Esophagus muscularis mucosa (tissue), 4 donors: ENCODE data around the gene OPTC. TPM values are rescaled to one million over a fixed set of nuclear protein-coding genes. Genes with fewer than 3 reads are reported as not detected.
A peak's percentile ranks its signal among the peaks of the same experiment; 100 is the strongest.

Experiments used
- DNase-seq: peaks from one replicate; pipeline ENCODE4 v3.0.0-alpha.2; 2017; ENCODE audit errors: extremely low spot score
- H3K27ac ChIP-seq, 4 donors: fragments of 200-600 bp; sonication (generic); replicated peaks in 1 of 4; 1 replicate in 3 of 4; 2 replicates in 1 of 4; pipeline ENCODE4 v1.5.1; 2016 to 2019; ENCODE audit warnings: mild to moderate bottlenecking in 1 of 4
- H3K27me3 ChIP-seq, 4 donors: fragments of 200-600 bp; sonication (generic); one replicate each; pipeline versions ENCODE4 v1.5.1 to v1.6.0; 2016 to 2019
- H3K36me3 ChIP-seq, 4 donors: fragments of 200-600 bp; sonication (generic); one replicate each; pipeline ENCODE4 v1.5.1; 2016 to 2019
- H3K4me1 ChIP-seq, 4 donors: fragments of 200-600 bp; sonication (generic); one replicate each; pipeline ENCODE4 v1.5.1; 2016 to 2019
- H3K4me3 ChIP-seq, 4 donors: fragments of 200-600 bp; sonication (generic); 1 replicate in 2 of 4; 2 replicates in 2 of 4; pipeline ENCODE4 v1.5.1; 2016 to 2019; ENCODE audit warnings: mild to moderate bottlenecking in 4 of 4, moderate library complexity in 1 of 4
- H3K9me3 ChIP-seq, 4 donors: fragments of 200-600 bp; sonication (generic); 1 replicate in 3 of 4; 2 replicates in 1 of 4; pipeline ENCODE4 v1.5.1; 2016 to 2019
- CTCF ChIP-seq, 3 experiments: fragments of 200-600 bp in 2 of 3; fragments of 450-650 bp in 1 of 3; sonication (generic) in 2 of 3; IDR thresholded peaks; one replicate each; pipeline ENCODE4 v1.5.1; 2017 to 2019; ENCODE audit warnings: antibody characterized with exemption in 3 of 3, mild to moderate bottlenecking in 2 of 3, moderate library complexity in 1 of 3
- EP300 ChIP-seq: sonication (generic); formaldehyde crosslinking; IDR thresholded peaks from one replicate; pipeline ENCODE4 v1.6.1; 2017; ENCODE audit warnings: antibody characterized with exemption
- POLR2A ChIP-seq: fragments of 450-650 bp; IDR thresholded peaks from one replicate; pipeline ENCODE4 v1.6.1; 2017; ENCODE audit warnings: antibody characterized with exemption, moderate library complexity, mild to moderate bottlenecking, low read depth
- POLR2AphosphoS5 ChIP-seq, 2 donors: sonication (generic); formaldehyde crosslinking; IDR thresholded peaks; one replicate each; pipeline ENCODE4 v1.6.1; 2017; ENCODE audit warnings: antibody characterized with exemption in 2 of 2
- WGBS: methylation state at CpG from one replicate; pipeline ENCODE4 v1.1.5; 2018; 5-methylcytosine and 5-hydroxymethylcytosine counted together
- intact Hi-C: fragments of 100-400 bp; cut with DNase I; formaldehyde crosslinking; loops from one replicate; pipeline ENCODE4 v1.15.1; 2023
- total RNA-seq, 4 donors: library from RNA; depleted of rRNA; stranded (reverse); fragments of >200 nt; gene quantifications; one replicate each; pipeline versions ENCODE4 v1.1.0 to v1.2.1, GENCODE V29; 2016

Gene OPTC
- total RNA-seq, 4 donors from 2014 or later: not detected

DNA sequence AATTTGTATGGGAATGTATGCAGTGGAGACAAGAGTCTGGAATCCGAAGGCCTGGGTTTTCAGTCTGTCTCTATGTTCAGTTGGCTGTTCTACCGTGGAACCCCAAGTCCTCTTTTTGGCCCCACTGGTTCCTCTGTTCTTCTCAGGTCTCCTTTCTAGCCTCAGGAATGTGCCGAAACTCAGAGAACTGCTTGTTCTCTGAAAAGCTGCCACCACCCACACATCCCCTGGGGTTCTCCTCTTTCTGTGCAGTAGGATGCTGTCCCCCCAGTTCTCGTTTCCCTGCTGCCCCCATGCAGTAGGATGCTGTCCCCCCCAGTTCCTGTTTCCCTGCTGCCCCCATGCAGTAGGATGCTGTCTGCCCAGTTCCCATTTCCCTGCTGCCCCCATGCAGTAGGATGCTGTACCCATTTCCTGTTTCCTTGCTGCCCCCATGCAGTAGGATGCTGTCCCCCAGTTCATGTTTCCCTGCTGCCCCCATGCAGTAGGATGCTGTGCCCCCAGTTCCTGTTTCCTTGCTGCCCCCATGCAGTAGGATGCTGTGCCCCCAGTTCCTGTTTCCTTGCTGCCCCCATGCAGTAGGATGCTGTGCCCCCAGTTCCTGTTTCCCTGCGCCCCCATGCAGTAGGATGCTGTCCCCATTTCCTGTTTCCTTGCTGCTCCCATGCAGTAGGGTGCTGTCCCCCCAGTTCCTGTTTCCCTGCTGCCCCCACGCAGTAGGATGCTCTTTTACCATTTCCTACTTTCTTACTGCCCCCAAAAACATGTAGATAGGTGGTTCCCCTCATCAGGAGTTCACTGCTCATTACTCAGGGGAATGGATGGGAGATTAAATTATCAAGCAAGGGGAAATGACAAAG lies 35.3 kb downstream of the OPTC start:
- Histone ChIP-seq H3K4me1 (peaks cover 18 to 52% (median 41%) of the 10 kb centered on the region in 4 donors), H3K4me3 (no peak overlapping the region), H3K27ac (peak overlapping the region in 2 of 4 donors; percentile 32 to 36), H3K27me3 (no peaks in the 10 kb centered on the region), H3K9me3 (no peaks in the 10 kb centered on the region), H3K36me3 (no peaks in the 10 kb centered on the region)
- WGBS: 83% methylated on average over 5 of the region's 6 CpGs
- intact Hi-C loops: no loop called here
- no peak for TF ChIP-seq CTCF (IDR thresholded peaks at IDR 0.05)
- no peak for TF ChIP-seq EP300
- no peak for TF ChIP-seq POLR2AphosphoS5 (IDR thresholded peaks at IDR 0.05)
- no peak for TF ChIP-seq POLR2A
- no peak for DNase-seq

DNA sequence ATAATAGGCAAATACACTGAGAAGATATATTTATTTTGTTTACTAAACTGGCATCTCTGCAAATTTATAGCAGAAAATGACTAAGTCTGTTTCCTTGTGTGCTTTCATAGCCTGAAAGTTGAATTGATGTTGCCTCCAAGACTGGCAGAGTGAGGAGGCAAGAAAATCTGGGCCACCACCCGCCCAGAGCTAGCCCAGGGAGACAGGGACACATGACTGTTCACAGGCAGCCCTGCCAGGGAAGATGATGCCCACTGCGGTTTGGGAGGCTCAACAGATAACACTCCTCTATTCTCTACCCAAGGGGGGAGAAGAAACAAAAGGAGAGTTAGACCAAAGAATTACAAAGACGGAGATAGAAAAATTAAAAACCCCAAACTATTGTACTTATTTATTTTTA lies 37.1 kb downstream of the OPTC start:
- no peaks in the 10 kb centered on the region for H3K36me3 ChIP-seq
- no peaks in the 10 kb centered on the region for H3K9me3 ChIP-seq
- intact Hi-C loops: no loop called here
- H3K4me3 ChIP-seq: no peak overlapping the region
- no peak for DNase-seq
- 84% methylated on average over 3 of the region's 3 CpGs for WGBS
- H3K4me1 ChIP-seq: peaks cover 9 to 49% (median 36%) of the 10 kb centered on the region in 4 donors
- no peak for TF ChIP-seq CTCF (IDR thresholded peaks at IDR 0.05)
- no peak for TF ChIP-seq POLR2A
- no peak overlapping the region for H3K27ac ChIP-seq
- no peaks in the 10 kb centered on the region for H3K27me3 ChIP-seq

GRCh38 chr1:203534012-203534411 lies 40.1 kb downstream of the OPTC start:
- intact Hi-C loops: no loop called here
- Histone ChIP-seq H3K4me3 (no peak overlapping the region), H3K4me1 (peaks cover 15 to 34% (median 27%) of the 10 kb centered on the region in 4 donors), H3K9me3 (no peaks in the 10 kb centered on the region), H3K27ac (peak overlapping the region; percentile 75 to 81 (median 78)), H3K36me3 (no peaks in the 10 kb centered on the region), H3K27me3 (no peaks in the 10 kb centered on the region)
- DNase-seq: no peak
- TF ChIP-seq POLR2AphosphoS5 (IDR thresholded peaks at IDR 0.05): no peak
- TF ChIP-seq EP300: no peak

GRCh38 chr1:203534526-203534925 lies 40.6 kb downstream of the OPTC start:
- peak; percentile 95 for DNase-seq
- intact Hi-C loops: no loop called here
- no peak overlapping the region for H3K4me3 ChIP-seq
- peak overlapping the region; percentile 75 to 81 (median 78) for H3K27ac ChIP-seq
- no peaks in the 10 kb centered on the region for H3K36me3 ChIP-seq
- 43% methylated on average over 3 of the region's 3 CpGs for WGBS
- peaks cover 15 to 33% (median 24%) of the 10 kb centered on the region in 4 donors for H3K4me1 ChIP-seq
- no peaks in the 10 kb centered on the region for H3K27me3 ChIP-seq
- no peaks in the 10 kb centered on the region for H3K9me3 ChIP-seq
- no peak for TF ChIP-seq POLR2A
- TF ChIP-seq POLR2AphosphoS5 (IDR thresholded peaks at IDR 0.05): peak; percentile 89 to 94

DNA sequence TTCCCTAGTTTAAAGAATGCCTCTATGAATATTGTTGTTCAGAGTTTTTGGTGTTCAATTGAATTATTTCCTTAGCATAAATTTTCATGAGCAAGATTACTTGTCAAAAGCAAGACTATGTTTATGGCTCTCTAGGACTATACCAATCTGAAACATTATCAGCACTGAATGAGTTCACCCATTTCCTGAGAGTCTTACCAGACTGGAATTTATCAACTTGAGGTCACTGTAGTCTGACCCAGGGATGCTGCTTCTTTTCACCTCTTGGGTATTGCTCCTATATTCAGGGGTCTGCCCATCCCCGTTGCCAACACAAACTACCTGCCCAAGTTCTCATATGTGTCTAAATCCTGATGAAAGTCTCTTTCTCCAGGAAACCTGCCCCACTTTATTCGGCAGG lies 42.6 kb downstream of the OPTC start:
- peak overlapping the region in 3 of 4 donors; percentile 8 to 20 (median 13) for H3K27ac ChIP-seq
- TF ChIP-seq POLR2AphosphoS5 (IDR thresholded peaks at IDR 0.05) (no peak), EP300 (no peak), POLR2A (no peak), CTCF (IDR thresholded peaks at IDR 0.05) (no peak)
- peaks cover 15 to 33% (median 24%) of the 10 kb centered on the region in 4 donors for H3K4me1 ChIP-seq
- WGBS: 77% methylated on average over 2 of the region's 2 CpGs
- no peaks in the 10 kb centered on the region for H3K36me3 ChIP-seq
- H3K4me3 ChIP-seq: no peak overlapping the region
- no peaks in the 10 kb centered on the region for H3K27me3 ChIP-seq
- DNase-seq: no peak
- H3K9me3 ChIP-seq: no peaks in the 10 kb centered on the region
- intact Hi-C loops: no loop called here
